ENCODE data around the gene KCTD3.

- TF ChIP-seq EZH2phosphoT487 (IDR thresholded peaks at IDR 0.05; ENCODE audit: borderline replicate concordance, low read length), result no peak
- no peak for TF ChIP-seq CTCF (conservative IDR thresholded peaks at IDR 0.05; ENCODE audit: low read depth, low read length)
- TF ChIP-seq EZH2 (IDR thresholded peaks at IDR 0.05; ENCODE audit: low read length, unreplicated experiment), result no peak
Observed at GRCh38 chr1:215631489-215631888, 64.4 kb downstream of the KCTD3 start.

Data from PC-3 (cell line).